Left renal cortex interstitium (tissue), 4 donors: Measurements from ENCODE around the gene MTG2. TPM values are rescaled to one million over a fixed set of nuclear protein-coding genes. Genes with fewer than 3 reads are reported as not detected.

ENCODE experiments used
- DNase-seq, 4 donors: peaks; one replicate each; pipeline ENCODE4 v3.0.0-alpha.2; 2013; ENCODE audit warnings: low read depth in 4 of 4, low spot score in 2 of 4, missing footprints in 1 of 4
- polyA plus RNA-seq, 4 donors: library from polyadenylated mRNA; unstranded; fragments of 120-200 nt; gene quantifications; one replicate each; pipeline ENCODE4 v1.2.1, GENCODE V29; 2013; ENCODE audit not compliant: insufficient read length in 4 of 4

MTG2 gene
- polyA plus RNA-seq, 4 donors = 30.6 to 45.6 (median 36.7) TPM

DNA sequence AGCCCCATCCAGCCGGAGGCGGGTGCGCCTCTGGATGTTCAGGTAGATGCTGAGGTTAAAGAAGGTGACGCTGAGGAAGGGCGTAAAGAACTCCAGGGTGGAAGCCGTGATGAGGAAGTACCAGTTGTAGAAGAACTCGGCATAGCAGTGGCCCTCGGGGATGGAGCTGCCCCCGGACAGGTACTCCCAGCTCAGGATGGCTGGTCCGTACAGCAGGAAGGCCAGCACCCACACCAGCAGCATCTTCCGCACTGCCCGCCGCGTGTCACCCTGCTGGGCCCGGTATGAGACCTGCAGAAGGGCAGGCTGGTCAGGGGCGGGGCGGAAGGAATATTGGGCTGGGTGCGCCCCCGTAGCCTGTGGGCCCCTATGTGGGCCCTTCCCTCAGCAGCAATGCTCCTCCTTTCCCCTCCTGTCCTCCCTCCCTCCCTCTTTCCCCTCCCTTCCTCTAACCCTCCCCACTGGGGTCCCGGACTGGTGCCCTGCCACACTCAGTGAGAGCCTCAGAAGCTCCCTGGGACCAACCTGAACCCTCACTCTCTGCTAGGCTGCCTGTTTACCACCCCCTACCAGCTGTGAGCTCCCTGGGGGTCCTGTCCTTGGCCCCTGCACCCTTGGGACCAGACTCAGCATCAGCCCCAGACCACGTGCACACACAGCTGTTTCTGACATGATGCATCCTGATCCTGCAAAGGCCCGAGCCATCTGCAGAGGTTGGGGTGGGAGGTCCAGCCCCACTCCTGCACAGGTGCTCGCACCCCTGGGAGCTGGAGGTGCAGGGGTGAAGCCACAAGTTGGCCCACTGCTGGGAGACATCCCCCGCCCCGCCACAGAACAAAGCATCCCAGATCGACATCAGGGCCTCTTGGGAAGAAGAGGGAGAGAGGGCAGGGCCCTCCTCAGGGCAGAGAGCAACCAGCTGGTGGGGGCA lies 34.1 kb downstream of the MTG2 start:
- DNase-seq = no peak

DNA sequence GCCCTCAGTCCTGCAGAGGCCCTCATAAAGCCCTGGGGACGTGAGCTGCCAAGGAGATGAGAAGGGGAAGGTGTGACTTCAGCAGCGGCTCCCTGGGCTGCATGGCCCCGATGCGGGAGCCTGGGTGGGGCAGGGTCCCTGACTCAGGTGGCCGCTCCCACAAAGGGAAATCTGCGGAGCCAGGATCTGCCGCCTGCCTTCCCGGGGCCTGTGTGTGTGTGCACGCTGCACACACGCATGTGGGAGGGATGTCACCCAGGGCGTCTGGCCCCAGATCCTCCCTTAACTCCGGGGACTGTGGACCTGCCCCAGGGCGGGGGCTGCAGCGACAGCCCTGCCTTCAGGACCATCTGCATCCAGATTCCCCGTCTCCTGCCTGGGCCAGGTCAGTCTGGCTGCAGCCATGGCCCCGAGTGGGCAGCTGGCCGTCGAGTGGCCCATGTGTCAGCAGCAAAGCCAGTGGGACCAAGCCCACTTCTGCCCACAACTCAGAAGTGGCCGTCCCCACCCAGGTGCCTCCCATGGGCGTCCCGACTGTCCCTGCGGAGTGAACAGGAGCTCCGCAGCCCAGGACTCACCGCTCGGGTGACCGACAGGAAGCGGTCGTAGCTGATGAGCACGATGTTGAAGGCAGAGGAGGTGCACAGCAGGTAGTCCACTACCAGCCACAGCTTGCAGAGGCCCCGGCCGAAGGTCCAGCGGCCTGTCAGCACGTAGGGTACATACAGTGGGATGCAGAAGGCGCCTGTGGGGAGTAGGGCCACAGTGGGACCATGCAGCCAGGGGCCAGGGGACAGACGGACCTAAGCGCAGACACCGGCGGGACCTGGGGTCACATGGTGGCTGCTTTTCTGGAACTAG lies 35.3 kb downstream of the MTG2 start:
- no peak for DNase-seq

DNA sequence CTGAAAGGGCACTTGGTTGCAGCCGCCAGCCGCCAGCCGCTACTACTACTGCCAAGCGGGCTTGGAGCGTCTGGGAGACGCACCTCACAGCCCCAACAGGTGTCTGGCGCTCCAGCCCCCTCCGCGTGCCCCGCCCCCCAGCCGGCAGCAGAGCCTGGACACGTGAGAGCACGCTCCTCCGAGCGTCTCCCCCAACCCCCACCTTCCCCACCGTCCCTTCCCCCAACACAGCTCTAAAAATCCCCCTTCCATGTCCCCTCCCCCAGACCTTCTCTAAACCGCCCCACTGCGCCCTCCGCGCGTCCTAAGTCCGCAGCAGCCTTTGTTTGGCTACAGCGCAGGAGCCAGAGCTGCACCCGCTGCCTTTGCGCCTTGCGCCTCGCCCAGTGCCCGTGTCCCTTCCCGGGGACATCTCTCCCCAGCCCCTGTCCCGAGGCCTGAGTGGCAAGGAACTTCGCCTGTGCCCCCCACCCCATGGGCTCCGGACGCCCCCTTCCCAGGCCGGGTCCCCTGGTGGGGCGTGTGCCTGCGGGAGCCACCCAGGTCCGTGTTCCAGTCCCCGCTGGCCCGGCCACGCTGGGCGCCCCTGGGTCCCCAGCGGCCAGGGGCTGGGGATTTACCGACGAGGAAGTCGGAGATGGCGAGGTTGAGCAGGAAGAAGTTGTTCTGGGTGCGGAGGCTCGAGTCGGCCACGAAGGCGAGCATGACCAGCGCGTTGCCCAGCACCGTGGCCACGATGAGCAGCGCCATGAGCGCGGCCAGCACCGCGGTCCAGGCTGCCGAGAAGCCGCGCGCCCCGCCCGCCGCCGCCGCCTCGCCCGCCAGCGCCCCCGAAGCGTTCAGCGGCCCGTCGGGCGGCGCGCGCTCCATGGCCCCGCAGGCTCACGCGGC lies 36.5 kb downstream of the MTG2 start:
- DNase-seq = no peak

DNA sequence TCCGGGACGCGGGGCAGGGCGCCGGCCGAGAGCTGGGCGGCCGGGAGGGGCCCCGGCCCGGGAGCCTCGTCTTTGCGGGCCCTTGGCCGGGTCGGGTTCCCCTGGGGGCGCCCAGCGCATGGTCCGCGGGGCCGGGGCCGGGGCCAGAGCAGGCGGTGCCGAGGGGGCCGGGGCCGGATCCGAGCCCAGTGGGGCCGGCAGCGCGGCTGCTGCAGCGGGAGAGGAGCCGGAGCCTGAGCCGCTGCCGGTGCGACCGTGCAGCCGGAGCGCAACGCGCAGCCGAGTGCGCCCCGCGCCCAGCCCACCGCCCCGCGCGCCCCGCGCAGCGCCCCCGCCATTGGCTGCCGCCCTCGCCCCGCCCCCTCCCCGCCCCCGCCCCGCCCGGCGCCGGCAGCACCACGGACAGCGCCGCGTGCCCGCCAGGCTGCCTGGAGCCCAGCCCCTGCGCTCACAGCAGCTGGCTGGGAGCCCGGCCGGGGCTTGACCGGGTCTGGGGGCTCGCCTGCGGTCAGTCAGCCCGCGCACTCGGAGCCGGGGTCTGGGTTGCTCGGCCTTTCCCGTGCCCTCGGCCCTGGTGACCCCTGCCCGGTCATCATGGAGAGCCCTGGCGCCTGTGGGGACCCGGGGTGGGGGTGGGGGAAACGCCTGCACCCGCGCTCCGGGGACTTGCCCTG lies 37.3 kb downstream of the MTG2 start, which contains the start of gene HRH3:
TSS of gene HRH3 (minus strand) at position 287 of the 674 bp plus-strand sequence. CDS start 308 bp downstream, outside the sequence.
- peak in 1 of 4 donors; percentile 52 for DNase-seq

DNA sequence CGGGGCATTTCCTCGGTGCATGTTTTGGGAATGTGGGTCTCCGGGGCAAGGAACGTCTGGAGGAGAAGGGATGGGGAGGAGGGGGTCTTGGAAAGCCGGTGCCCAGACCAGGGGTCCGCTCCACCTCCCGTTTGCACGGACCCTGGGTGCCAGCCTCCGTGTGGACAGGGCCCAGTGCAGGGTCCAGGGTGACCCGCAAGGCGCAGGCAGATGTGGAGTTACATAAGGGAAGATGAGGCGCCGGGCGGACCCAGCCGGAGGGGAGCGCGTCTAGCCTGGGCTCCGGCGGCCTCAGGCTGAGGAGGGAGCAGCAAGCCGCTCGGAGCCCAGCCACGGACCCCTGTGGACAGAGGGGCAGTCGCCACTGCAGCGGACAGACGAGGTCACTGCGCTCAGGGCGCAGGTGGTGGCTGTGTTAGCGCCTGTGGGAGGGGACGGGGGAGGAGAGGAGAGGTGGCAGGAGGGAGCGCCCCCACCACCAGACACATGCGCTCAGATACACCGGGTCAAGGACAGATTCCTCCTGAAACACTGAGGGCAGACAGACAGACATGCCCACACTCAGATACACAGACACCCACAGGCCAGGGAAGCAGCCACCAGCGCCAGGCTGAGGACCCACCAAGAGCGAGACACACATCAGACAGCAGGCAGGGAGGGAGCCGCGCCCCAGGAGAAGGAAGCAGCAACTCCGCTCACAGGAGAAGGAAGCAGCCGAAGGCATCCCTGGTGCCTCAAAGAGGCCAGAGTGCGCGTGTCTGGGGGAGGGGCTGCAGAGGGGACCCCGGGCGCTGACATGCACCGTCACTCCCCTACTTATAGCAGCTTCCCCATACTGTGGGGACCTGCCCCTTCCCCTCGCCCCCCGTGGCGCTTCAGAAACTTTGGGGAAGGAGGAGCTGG lies 38.1 kb downstream of the MTG2 start:
- DNase-seq = no peak

DNA sequence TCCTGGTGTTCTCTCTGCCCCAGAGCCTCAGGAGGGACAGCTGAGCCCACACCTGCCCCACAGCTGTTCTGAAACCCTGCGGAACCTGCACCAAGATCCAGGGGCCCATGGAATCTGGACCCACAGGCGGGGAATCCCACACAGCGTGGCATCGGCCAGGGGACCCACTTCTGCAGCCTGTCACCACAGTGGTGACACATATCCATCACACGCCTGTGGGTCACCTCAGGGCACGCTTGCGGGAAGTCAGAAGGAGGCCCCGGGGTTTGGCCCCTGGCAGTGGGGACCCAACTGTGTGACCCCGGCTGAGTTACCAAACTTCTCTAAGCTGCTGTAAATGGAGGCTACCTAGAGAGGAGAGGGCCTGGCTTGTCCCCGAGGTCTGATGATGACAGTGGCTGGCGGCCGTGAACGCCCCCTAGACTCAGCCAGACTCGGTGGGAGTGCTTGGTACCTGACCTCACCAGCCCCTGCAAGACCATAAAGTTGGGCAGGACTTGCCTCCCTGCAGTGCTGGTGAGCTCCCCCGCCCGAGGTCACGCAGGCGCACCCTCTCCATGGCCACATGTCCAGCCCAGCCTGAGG lies 39.5 kb downstream of the MTG2 start:
- DNase-seq = no peak

DNA sequence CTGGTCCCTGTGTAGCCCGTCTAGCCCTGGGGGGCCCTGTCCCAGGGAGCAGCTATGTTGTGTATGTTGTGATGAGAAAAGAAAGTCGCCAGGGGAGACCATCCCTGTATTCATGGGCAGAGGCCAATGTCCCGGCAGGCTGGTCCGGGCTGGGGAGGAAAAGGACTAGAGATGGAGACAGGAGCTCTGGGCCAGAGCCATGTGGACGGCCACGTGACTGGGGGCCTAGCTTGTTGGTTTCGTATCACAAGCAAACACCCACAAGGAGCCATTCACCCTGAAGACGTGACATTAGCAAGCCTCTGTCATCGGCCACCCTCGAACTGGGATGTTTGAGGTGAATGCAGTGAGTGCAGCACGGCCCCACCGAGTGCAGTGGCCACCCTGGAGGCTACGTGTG lies 40.1 kb downstream of the MTG2 start:
- no peak for DNase-seq

DNA sequence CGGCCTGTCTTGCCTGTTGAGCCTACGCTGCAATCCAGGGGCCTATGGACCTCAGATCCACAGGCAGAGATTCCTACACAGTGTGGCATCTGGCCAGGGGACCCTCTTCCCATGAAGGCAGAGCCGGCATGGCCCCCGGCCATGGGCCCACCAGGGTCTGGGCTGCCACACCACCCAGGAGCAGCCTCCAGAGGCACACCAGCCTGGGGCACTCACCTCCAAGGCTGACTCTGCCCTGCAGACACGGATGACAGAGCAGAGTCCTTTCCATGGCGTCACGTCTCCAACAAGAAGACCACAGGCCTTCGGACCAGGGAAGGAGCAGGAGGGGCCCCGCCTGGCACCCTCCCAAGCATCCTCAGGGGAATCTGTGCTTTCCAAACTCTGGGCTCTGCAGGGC lies 40.7 kb downstream of the MTG2 start:
- DNase-seq = no peak

DNA sequence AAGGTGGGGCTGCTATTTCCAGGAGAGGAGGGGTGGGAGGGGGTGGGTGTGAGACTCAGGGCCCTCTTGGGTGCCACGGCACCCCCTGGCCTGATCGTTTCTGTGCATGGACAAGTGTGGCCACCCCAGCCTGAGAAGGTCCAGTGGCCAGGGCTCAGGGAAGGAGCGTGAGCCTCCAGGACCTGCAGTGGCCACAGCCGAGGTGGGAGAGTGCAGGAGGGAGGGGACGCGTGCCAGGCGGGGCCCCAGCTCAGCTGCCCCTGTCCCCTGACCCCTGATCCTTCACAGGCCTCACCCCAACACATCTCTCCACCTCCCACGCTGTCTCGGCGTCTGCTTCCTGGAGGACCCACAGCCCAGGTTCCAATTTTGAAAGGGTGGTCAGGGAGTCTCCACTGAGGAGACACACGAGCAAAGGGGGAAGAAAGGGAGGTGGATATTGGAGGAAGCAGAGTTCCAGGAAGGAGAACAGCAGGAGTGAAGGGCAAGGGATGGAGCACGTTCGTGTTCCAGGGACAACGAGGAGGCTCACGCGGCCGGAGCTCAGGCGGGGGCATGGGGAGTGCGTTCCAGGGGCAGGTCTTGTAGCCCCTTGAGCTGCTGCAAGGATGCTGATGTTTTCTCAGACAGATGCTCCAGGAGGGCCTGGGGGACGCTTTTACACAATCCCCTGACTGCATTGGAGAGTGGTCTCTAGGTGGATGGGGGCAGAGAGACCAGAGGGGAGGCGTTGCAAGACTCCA lies 41.5 kb downstream of the MTG2 start:
- DNase-seq = no peak

DNA sequence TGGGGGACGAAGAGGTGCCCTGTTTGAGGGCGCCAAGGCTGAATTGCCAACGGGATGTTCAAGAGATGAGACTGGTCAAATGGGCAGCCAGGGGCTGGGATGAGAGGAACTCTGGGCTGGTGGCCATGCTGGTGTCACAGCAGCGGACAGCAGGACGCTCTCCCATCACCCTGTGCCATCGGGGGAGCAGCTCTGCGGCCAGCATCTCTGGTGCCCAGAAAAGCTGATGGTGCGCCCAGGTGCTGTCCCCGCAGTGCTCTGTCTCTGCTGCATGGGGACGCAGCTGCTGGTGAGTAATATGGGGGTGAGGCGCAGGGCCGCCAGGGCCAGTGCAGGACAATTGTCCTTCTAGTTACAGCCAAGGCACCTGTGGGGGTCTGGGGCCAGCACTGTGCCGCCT lies 42.2 kb downstream of the MTG2 start:
- DNase-seq = no peak

DNA sequence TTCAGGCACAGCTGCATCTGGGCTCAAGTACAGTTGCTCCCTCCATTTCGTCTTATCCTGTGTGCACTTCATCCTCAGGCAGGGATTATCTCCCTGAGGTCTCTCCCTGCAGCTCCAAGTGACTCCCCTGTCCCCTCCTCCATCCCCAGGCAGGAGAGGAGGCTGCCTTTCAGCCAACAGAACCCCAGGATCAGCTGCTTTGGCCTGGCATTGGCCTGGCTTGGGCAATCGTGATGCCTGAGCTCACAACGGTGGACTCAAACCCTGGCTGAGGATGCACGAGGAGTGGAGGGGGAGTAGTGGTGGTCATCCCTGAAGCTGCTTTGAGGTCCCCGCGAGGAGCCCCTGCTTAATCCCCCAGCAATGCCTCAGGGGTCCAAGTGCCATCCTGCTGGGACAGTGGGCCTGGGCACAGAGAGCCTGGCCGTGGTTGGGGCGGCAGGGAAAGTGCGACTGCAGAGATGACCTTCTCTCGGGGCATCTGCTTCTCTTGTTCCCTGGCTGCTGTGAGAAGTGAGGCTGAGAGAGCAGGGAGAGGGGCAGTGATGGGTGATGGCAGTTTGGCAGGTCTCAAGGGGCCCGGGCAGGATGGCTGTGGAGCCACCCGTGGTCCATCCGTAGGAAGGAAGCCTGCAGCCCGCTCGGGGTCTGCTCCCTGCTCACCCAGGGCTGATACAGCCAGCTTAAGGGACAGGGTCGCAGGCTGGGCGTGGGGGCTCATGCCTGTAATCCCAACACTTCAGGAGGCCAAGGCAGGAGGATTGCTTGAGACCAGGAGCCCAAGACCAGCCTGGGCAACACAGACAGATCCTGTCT lies 43.2 kb downstream of the MTG2 start:
- no peak for DNase-seq

DNA sequence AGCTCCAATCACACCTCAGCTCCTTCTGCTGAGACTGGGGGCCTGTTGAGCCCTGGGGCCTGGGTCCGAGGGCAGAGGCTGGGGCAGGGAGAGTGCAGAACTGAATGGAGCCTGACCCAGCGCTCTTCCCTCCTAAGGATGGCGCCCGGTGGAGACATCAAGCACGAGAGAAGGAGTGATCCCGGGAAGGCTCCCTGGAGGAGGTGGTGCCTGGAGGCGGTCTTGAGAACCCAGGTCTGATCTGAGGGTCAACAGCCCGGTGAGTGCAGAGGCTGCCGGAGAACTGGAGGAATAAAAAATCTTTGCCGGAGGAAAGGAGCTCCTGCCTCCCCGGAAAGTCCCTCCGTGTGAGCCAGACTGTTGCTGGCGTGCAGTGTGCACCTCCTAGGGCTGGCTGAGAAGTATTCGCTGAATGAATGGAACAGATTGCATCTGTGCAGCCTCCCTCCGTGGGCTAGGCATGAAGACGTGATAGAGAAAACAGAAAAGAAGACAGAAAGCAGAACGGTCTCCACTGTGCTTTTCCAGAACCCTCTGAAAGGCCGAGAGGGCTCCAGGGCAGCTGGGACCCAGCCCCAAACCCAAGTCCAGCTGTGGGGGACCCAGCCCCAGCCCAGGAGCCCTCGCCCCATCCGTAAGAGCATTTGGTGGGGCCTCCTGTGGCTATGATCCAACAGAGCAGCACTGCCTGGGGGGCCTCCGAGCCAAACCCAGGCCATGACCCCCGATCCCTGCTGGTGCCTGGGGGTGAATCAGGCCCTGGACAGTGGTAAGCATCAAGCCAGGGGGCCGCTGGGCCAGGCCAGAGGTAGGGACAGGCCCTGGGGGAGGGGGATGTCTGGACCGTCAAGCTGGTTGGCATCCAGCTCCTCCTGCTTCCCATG lies 44.1 kb downstream of the MTG2 start:
- DNase-seq = no peak

DNA sequence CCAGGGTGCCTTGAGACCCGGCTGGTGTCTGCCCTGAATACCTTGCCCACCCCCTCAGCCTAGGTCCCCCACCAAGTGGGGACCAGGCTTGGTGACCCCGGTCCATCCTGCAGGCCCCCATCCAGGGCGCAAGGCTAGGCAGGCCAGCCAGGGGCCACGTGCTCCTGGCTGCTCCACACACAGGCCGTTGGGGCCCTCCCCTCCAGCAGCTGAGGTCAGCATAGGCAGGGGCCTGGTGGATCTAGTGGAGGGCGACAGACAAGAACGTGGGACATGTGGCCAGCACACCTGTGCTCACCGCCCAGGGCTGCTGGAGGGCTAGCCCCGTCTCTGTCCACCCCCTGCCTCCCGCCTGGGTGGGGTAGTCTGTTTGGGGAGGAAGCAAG lies 44.8 kb downstream of the MTG2 start:
- no peak for DNase-seq

DNA sequence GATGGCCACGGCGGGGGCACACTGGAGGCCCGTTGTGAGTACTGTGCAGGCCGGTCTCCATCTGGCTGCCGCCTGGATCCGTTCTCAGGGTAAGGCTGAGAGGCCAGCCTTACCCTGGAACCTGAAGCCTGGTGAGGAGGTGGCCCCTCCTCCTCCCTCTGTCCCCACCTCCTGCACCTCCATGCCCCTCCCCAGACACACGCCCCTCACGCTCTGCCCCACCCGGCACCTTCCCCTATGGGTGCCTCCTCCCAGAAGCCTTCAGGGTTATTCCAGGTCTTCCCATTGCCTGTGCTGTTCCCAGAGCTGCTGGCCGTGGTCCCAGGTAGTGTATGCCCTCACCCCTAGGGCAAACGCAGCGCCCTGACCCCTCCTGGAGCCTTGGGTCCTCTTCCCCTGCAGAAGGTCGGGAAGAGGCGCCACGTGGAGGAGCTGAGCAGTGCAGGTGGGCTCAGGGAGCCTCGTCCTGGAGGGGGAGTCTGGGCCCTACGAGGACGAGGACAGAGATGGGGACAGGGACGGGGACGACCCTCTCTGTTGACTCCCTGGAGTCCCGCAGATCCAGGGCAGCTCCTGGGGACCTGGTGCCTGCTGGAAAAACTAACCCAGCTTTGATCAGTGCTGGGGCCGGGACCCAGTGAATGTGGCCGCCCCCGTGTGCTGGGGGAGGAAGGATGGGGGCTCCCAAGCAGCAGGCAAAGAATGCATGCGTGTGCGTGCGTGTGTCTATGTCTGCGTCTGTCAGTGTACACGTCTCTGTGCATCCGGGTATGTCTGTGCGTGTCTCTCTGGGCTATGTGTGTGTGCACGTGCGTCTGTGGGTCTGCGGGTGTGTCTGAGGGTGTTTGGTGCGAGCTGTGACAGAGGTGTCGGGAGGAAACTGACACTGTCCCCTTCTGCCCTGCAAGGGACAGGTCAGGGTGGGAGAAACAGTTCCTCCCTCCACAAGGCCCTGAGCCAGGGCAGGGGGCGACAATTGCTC lies 45.4 kb downstream of the MTG2 start:
- DNase-seq = no peak
